Motor neuron (in vitro differentiated cells): ENCODE results near the gene C1orf232. TPM values are rescaled to one million over a fixed set of nuclear protein-coding genes. Genes with fewer than 3 reads are reported as not detected.
A peak's percentile ranks its signal among the peaks of the same experiment; 100 is the strongest.

Experiments
- ATAC-seq, 8 experiments: fragments of 200-7000 bp; cut with Tn5 transposase; replicated peaks in 6 of 8; 2 replicates each; pipeline ENCODE4 v1.8.0; 2021; ENCODE audit warnings: mild to moderate bottlenecking in 8 of 8, moderate library complexity in 8 of 8
- H3K27ac ChIP-seq, 2 donors: fragments of 250-450 bp; sonication (Bioruptor Pico); 2 replicates each; pipeline ENCODE4 v1.9.0; 2021; ENCODE audit warnings: antibody characterized with exemption in 2 of 2, mild to moderate bottlenecking in 2 of 2, moderate library complexity in 1 of 2
- H3K4me1 ChIP-seq, 2 donors: fragments of 250-450 bp; sonication (Bioruptor Pico); replicated peaks in 1 of 2; 2 replicates each; pipeline ENCODE4 v1.6.1; 2021; ENCODE audit warnings: antibody characterized with exemption in 2 of 2, mild to moderate bottlenecking in 2 of 2, moderate library complexity in 1 of 2
- H3K4me3 ChIP-seq, 5 donors: fragments of 250-450 bp; sonication (Bioruptor Pico); 2 replicates each; pipeline ENCODE4 v1.9.0; 2021; ENCODE audit warnings: antibody characterized with exemption in 5 of 5, mild to moderate bottlenecking in 5 of 5, moderate library complexity in 4 of 5
- WGBS, 10 experiments: fragments of 450-650 bp; shearing (Covaris generic); methylation state at CpG; one replicate each; pipeline ENCODE4 v1.0.0; 2022; 5-methylcytosine and 5-hydroxymethylcytosine counted together
- in situ Hi-C, 9 experiments: fragments of 400-800 bp; cut with MboI; loops; one replicate each; pipeline ENCODE4 v1.15.0; 2021; ENCODE audit warnings: low sequenced_read_pairs in 9 of 9, low pct_unique_long_range_greater_than_20kb in 2 of 9; ENCODE audit not compliant: unreplicated experiment in 9 of 9
- total RNA-seq, 8 experiments: library from RNA; unstranded; fragments of 300-600 nt; gene quantifications; 2 replicates each; pipeline versions ENCODE4 v1.2.3 to v1.2.4, GENCODE V29; 2022

C1orf232 gene
- total RNA-seq, 8 experiments from 2014 or later, result 0.54 to 1.3 (median 0.92) TPM; not detected in 3

GRCh38 chr1:26122988-26123973, 45.5 kb downstream of the C1orf232 start:
- ATAC-seq, result peak in 3 of 8 experiments; percentile 7 to 83 (median 83)
- peaks cover 0 to 5% of the 10 kb centered on the region in 2 donors for H3K4me1 ChIP-seq
- no peak overlapping the region for H3K4me3 ChIP-seq
- no peak overlapping the region for H3K27ac ChIP-seq
- WGBS, 10 experiments, result 32 to 97% (median 86%) methylated on average over 3 to 7 of the region's 7 CpGs
- in situ Hi-C loops, result no loop called here

GRCh38 chr1:26121854-26122773, 46.6 kb downstream of the C1orf232 start:
- in situ Hi-C loops, result no loop called here

GRCh38 chr1:26119892-26120608, 48.7 kb downstream of the C1orf232 start:
- WGBS, 10 experiments, result 56 to 100% (median 92%) methylated on average over 2 to 8 of the region's 9 CpGs
- ATAC-seq, result no peak
- no peak overlapping the region for H3K27ac ChIP-seq
- in situ Hi-C loops, result no loop called here
- no peaks in the 10 kb centered on the region for H3K4me1 ChIP-seq
- no peak overlapping the region for H3K4me3 ChIP-seq

More at GRCh38 chr1:26121854-26122773, 46.6 kb downstream of the C1orf232 start:
- no peak overlapping the region for H3K27ac ChIP-seq
- 34 to 98% (median 79%) methylated on average over 2 to 8 of the region's 8 CpGs for WGBS, 10 experiments
- no peak overlapping the region for H3K4me3 ChIP-seq
- peak in 3 of 8 experiments; percentile 24 to 74 (median 63) for ATAC-seq
- H3K4me1 ChIP-seq, result peaks cover 0 to 3% of the 10 kb centered on the region in 2 donors

- H3K4me1 ChIP-seq, result peaks cover 11 to 12% of the 10 kb centered on the region in 2 donors
- ATAC-seq, result no peak
- H3K27ac ChIP-seq, result no peak overlapping the region
- 88 to 96% (median 93%) methylated on average over 3 to 12 of the region's 12 CpGs for WGBS, 10 experiments
- in situ Hi-C loops, result no loop called here
- H3K4me3 ChIP-seq, result no peak overlapping the region
Measured at GRCh38 chr1:26114165-26114927, 54.4 kb downstream of the C1orf232 start.

Other genes with a start within 250 kb of the C1orf232 start
- 10 to 100 TPM in 1 of 8 experiments, 1 to 10 TPM in 7; 6.0 to 11.8 (median 8.9) TPM for gene PAFAH2, start 170.9 kb downstream of the C1orf232 start, total RNA-seq
- 10 to 100 TPM in 1 of 8 experiments, 1 to 10 TPM in 5, under 1 TPM in 2; 0.36 to 24.9 (median 1.6) TPM for gene EXTL1, start 147.2 kb downstream of the C1orf232 start, total RNA-seq
- gene SLC30A2, start 122.8 kb downstream of the C1orf232 start, total RNA-seq, result 1 to 10 TPM in 4 of 8 experiments, under 1 TPM in 4; 0.10 to 5.7 (median 0.84) TPM
- gene TRIM63, start 101.3 kb downstream of the C1orf232 start, total RNA-seq, result 1 to 10 TPM in 1 of 8 experiments, under 1 TPM in 2, not detected in 5; 0.29 to 1.0 (median 0.31) TPM
- 10 to 100 TPM in 6 of 8 experiments, 1 to 10 TPM in 2; 1.7 to 33.5 (median 24.1) TPM for gene PDIK1L, start 57.1 kb downstream of the C1orf232 start, total RNA-seq
- gene FAM110D, start 9.9 kb downstream of the C1orf232 start, total RNA-seq, result 1 to 10 TPM in 1 of 8 experiments, under 1 TPM in 7; 0.15 to 1.1 (median 0.52) TPM
- 100 to 1,000 TPM in 1 of 8 experiments, 10 to 100 TPM in 7; 29.9 to 109 (median 47.4) TPM for gene ZNF593, start 945 bp upstream of the C1orf232 start, total RNA-seq
- 1 to 10 TPM in 7 of 8 experiments, under 1 TPM in 1; 0.54 to 5.7 (median 3.5) TPM for gene ZNF593OS, start 2.9 kb upstream of the C1orf232 start, total RNA-seq
- gene CNKSR1, start 8.5 kb upstream of the C1orf232 start, total RNA-seq, result 1 to 10 TPM in 5 of 8 experiments, under 1 TPM in 3; 0.24 to 5.2 (median 2.1) TPM
- gene CATSPER4, start 21.6 kb upstream of the C1orf232 start, total RNA-seq, result under 1 TPM in 2 of 8 experiments, not detected in 6; 0.08 to 0.52 TPM
- gene CEP85, start 65.2 kb upstream of the C1orf232 start, total RNA-seq, result 10 to 100 TPM in 7 of 8 experiments, 1 to 10 TPM in 1; 8.6 to 39.1 (median 19.6) TPM
- gene SH3BGRL3, start 111.1 kb upstream of the C1orf232 start, total RNA-seq, result 100 to 1,000 TPM in 1 of 8 experiments, 10 to 100 TPM in 7; 34.1 to 125 (median 45.5) TPM
- 10 to 100 TPM in 6 of 8 experiments, 1 to 10 TPM in 2; 5.0 to 28.2 (median 13.7) TPM for gene UBXN11, start 137.7 kb upstream of the C1orf232 start, total RNA-seq
- under 1 TPM in 3 of 8 experiments, not detected in 5; 0.49 to 0.76 (median 0.71) TPM for gene CD52, start 149.0 kb upstream of the C1orf232 start, total RNA-seq
- 1 to 10 TPM in 5 of 8 experiments, under 1 TPM in 3; 0.25 to 3.5 (median 2.1) TPM for gene CRYBG2, start 185.2 kb upstream of the C1orf232 start, total RNA-seq
- gene ZNF683, start 203.8 kb upstream of the C1orf232 start, total RNA-seq, result 1 to 10 TPM in 1 of 8 experiments, under 1 TPM in 4, not detected in 3; 0.27 to 1.4 (median 0.63) TPM
- gene LIN28A, start 241.9 kb upstream of the C1orf232 start, total RNA-seq, result 10 to 100 TPM in 1 of 8 experiments, 1 to 10 TPM in 3, under 1 TPM in 4; 0.14 to 66.0 (median 2.9) TPM